Neural progenitor cell (in vitro differentiated cells): ENCODE results near the gene GLTP.

Source experiments
- CTCF ChIP-seq: fragments of 200-600 bp; sonication (generic); IDR thresholded peaks from 2 replicates; pipeline ENCODE4 v1.5.1; 2017; ENCODE audit warnings: antibody characterized with exemption, mild to moderate bottlenecking
- EZH2 ChIP-seq: fragments of 200-600 bp; sonication (generic); IDR thresholded peaks from 2 replicates; pipeline ENCODE4 v1.6.1; 2017; ENCODE audit warnings: antibody characterized with exemption, mild to moderate bottlenecking, moderate library complexity
- EZH2phosphoT487 ChIP-seq: fragments of 200-600 bp; sonication (generic); IDR thresholded peaks from 2 replicates; pipeline ENCODE4 v1.6.1; 2017; ENCODE audit warnings: antibody characterized with exemption

- TF ChIP-seq CTCF (peak; percentile 99), EZH2 (no peak), EZH2phosphoT487 (no peak)
These were observed 35.1 kb downstream of the GLTP start for GRCh38 chr12:109844983-109845823.
